OCI-LY7 (cell line): ENCODE results near the gene BPIFB1. TPM values are rescaled to one million over a fixed set of nuclear protein-coding genes. Genes with fewer than 3 reads are reported as not detected.

ENCODE experiments used
- BruUV-seq: library from RNA; stranded (reverse); fragments of 400-500 nt; replicated peaks from 2 replicates; lab custom pipeline; 2021; lab: Mats Ljungman, UMichigan
- CTCF ChIA-PET: fragments of 300-600 bp; sonication (Branson Sonifier 250); formaldehyde crosslinking; loops from one replicate; lab custom pipeline; 2022; ENCODE audit warnings: antibody characterized with exemption; ENCODE audit not compliant: unreplicated experiment; lab: Charles Lee
- POLR2A ChIA-PET: fragments of 300-600 bp; sonication (Branson Sonifier 250); formaldehyde crosslinking; loops from one replicate; lab custom pipeline; 2022; ENCODE audit warnings: antibody characterized with exemption; lab: Charles Lee
- DNase-seq: peaks from one replicate; pipeline ENCODE4 v3.0.0-alpha.2; 2015; ENCODE audit warnings: low spot score
- H2AFZ ChIP-seq: fragments of 200-600 bp; sonication (generic), shearing (Covaris generic); 2 replicates; pipeline ENCODE4 v1.6.1; 2014; ENCODE audit warnings: mild to moderate bottlenecking, antibody characterized with exemption, low read length, moderate library complexity
- H3K27ac ChIP-seq: fragments of 200-600 bp; sonication (generic); 2 replicates; pipeline ENCODE4 v1.5.1; 2014; ENCODE audit warnings: mixed run types, low read depth, mild to moderate bottlenecking, moderate library complexity, low read length, inconsistent platforms; ENCODE audit not compliant: poor library complexity, severe bottlenecking
- H3K36me3 ChIP-seq: fragments of 200-600 bp; sonication (generic); 2 replicates; pipeline ENCODE4 v1.6.1; 2014; ENCODE audit warnings: mild to moderate bottlenecking, antibody characterized with exemption, low read length, moderate library complexity, mixed read lengths; ENCODE audit not compliant: insufficient read depth
- H3K4me1 ChIP-seq: fragments of 200-600 bp; sonication (generic); 2 replicates; pipeline ENCODE4 v1.5.1; 2014; ENCODE audit warnings: mild to moderate bottlenecking, low read length; ENCODE audit not compliant: insufficient read depth, poor library complexity, severe bottlenecking
- H3K4me2 ChIP-seq: fragments of 200-600 bp; sonication (generic); 2 replicates; pipeline ENCODE4 v1.6.1; 2014; ENCODE audit warnings: mild to moderate bottlenecking, low read length
- H3K4me3 ChIP-seq: fragments of 200-600 bp; sonication (generic); 2 replicates; pipeline ENCODE4 v1.5.1; 2014; ENCODE audit warnings: mild to moderate bottlenecking, low read depth, low read length; ENCODE audit not compliant: poor library complexity, severe bottlenecking
- H3K79me2 ChIP-seq: fragments of 200-600 bp; sonication (generic); 2 replicates; pipeline ENCODE4 v1.6.1; 2016; ENCODE audit warnings: low read depth, mild to moderate bottlenecking, low read length, moderate library complexity, mixed read lengths; ENCODE audit not compliant: insufficient read depth
- H3K9me2 ChIP-seq: fragments of 200-600 bp; sonication (generic); 2 replicates; pipeline ENCODE4 v1.6.1; 2016; ENCODE audit warnings: mild to moderate bottlenecking, low read length, mixed read lengths; ENCODE audit not compliant: insufficient read depth
- H3K9me3 ChIP-seq: fragments of 200-600 bp; sonication (generic); 2 replicates; pipeline ENCODE4 v1.6.1; 2014; ENCODE audit warnings: mild to moderate bottlenecking, mixed run types, low read length, mixed read lengths
- H4K20me1 ChIP-seq: fragments of 200-600 bp; sonication (generic); 2 replicates; pipeline ENCODE4 v1.6.1; 2014; ENCODE audit warnings: mild to moderate bottlenecking, antibody characterized with exemption, low read length, moderate library complexity, mixed read lengths; ENCODE audit not compliant: insufficient read depth
- EZH2phosphoT487 ChIP-seq: fragments of 200-600 bp; sonication (generic); IDR thresholded peaks from 2 replicates; pipeline ENCODE4 v1.6.1; 2018; ENCODE audit warnings: low read depth, borderline replicate concordance, mild to moderate bottlenecking, mixed run types, antibody characterized with exemption, low read length, moderate library complexity, mixed read lengths
- intact Hi-C: fragments of 100-400 bp; cut with micrococcal nuclease; formaldehyde crosslinking; loops from one replicate; pipeline ENCODE4 v1.10.0; 2022; ENCODE audit not compliant: unreplicated experiment
- total RNA-seq, 2 experiments: library from RNA; depleted of rRNA in 1 of 2; stranded (reverse); fragments of >200 nt in 1 of 2; shearing (Covaris generic) in 1 of 2; gene quantifications; 2 replicates each; pipeline ENCODE4 v1.2.3, GENCODE V29; 2014 to 2022
- TF ChIP-seq, protein P1 (sequence below): fragments of 200-600 bp; sonication (generic); conservative IDR thresholded peaks from 2 replicates; pipeline ENCODE4 v1.5.1; 2014; ENCODE audit warnings: mild to moderate bottlenecking, antibody characterized with exemption, low read length, moderate library complexity, mixed read lengths

The BPIFB1 gene
- total RNA-seq, 2 experiments from 2014 or later = not detected

DNA sequence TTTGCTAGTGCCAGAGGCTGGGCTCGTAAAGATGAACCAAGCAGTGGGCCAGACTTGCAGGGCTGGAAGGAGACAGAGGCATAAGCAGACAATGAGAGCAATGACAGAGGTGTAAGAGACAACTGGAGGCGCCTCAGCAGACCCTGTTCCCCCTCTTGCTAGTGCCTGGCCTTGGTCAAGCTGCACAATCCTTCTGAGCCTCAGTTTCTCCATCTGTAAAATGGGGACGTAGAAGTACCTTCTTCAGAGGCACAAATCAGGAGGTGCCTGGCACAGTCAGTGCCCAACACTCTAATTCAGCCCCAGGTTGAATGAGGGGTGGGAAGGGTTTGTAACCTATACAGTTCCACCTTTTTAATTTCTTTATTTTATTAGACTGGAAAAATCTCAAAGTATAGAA, 23.2 kb downstream of the BPIFB1 start:
- no peaks in the 10 kb centered on the region for H4K20me1 ChIP-seq
- H3K4me3 ChIP-seq = no peak overlapping the region
- DNase-seq = no peak
- POLR2A ChIA-PET = no interaction called here
- TF ChIP-seq, protein P1, sequence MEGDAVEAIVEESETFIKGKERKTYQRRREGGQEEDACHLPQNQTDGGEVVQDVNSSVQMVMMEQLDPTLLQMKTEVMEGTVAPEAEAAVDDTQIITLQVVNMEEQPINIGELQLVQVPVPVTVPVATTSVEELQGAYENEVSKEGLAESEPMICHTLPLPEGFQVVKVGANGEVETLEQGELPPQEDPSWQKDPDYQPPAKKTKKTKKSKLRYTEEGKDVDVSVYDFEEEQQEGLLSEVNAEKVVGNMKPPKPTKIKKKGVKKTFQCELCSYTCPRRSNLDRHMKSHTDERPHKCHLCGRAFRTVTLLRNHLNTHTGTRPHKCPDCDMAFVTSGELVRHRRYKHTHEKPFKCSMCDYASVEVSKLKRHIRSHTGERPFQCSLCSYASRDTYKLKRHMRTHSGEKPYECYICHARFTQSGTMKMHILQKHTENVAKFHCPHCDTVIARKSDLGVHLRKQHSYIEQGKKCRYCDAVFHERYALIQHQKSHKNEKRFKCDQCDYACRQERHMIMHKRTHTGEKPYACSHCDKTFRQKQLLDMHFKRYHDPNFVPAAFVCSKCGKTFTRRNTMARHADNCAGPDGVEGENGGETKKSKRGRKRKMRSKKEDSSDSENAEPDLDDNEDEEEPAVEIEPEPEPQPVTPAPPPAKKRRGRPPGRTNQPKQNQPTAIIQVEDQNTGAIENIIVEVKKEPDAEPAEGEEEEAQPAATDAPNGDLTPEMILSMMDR = no peak
- TF ChIP-seq EZH2phosphoT487 = no peak
- no peak overlapping the region for H3K4me2 ChIP-seq
- H3K9me3 ChIP-seq = no peaks in the 10 kb centered on the region
- no peaks in the 10 kb centered on the region for H3K4me1 ChIP-seq
- no TSS peak for BruUV-seq
- intact Hi-C loops = no loop called here
- CTCF ChIA-PET = no interaction called here
- no peaks in the 10 kb centered on the region for H3K36me3 ChIP-seq
- no peak overlapping the region for H2AFZ ChIP-seq
- no peak overlapping the region for H3K27ac ChIP-seq
- no peaks in the 10 kb centered on the region for H3K9me2 ChIP-seq
- no peaks in the 10 kb centered on the region for H3K79me2 ChIP-seq

DNA sequence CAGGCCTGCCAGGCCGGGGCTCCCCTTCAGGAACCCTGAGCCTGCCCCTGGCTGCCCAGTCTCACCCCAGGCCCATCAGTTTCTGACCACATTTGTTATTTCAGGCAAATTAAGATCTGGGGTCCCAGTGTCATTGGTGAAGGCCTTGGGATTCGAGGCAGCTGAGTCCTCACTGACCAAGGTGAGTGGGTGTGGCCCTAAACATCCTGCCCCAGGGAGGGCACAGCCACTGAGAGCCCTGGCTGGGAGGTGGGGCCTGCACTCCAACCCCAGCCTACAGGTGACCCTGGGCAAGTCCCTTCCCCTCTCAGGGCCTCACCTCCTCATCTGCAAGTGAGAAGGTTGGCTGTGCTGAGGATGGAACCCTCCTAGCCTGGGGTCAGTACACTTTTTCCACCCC, 23.8 kb downstream of the BPIFB1 start:
- Histone ChIP-seq H3K9me2 (no peaks in the 10 kb centered on the region), H3K79me2 (no peaks in the 10 kb centered on the region), H3K27ac (no peak overlapping the region), H2AFZ (no peak overlapping the region), H3K9me3 (no peaks in the 10 kb centered on the region), H3K4me3 (no peak overlapping the region), H3K4me2 (no peak overlapping the region), H3K4me1 (no peaks in the 10 kb centered on the region), H4K20me1 (no peaks in the 10 kb centered on the region), H3K36me3 (no peaks in the 10 kb centered on the region)
- CTCF ChIA-PET = no interaction called here
- DNase-seq = no peak
- TF ChIP-seq EZH2phosphoT487 = no peak
- TF ChIP-seq, protein P1 = no peak
- intact Hi-C loops = no loop called here
- POLR2A ChIA-PET = no interaction called here
- no TSS peak for BruUV-seq

DNA sequence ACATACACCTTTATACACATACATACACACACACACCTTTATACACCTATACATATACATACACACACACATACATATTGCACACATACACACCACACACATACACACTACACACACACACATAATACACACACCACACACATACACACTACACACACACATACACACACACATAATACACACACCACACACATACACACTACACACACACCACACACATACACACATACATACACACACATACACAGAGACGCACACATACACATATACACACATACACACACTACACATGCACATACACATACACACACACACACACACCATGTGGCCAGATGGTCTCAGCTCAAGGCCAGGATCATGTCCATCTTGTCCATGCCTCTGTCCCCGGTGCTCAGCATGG, 25.7 kb downstream of the BPIFB1 start:
- no peak overlapping the region for H3K4me3 ChIP-seq
- H2AFZ ChIP-seq = no peak overlapping the region
- no TSS peak for BruUV-seq
- ChIA-PET CTCF (no interaction called here), POLR2A (no interaction called here)
- no peaks in the 10 kb centered on the region for H3K9me2 ChIP-seq
- TF ChIP-seq EZH2phosphoT487 = no peak
- TF ChIP-seq, protein P1 = no peak
- no peaks in the 10 kb centered on the region for H3K36me3 ChIP-seq
- no peak for DNase-seq
- no peaks in the 10 kb centered on the region for H4K20me1 ChIP-seq
- no peaks in the 10 kb centered on the region for H3K4me1 ChIP-seq
- H3K4me2 ChIP-seq = no peak overlapping the region
- H3K79me2 ChIP-seq = no peaks in the 10 kb centered on the region
- H3K27ac ChIP-seq = no peak overlapping the region
- H3K9me3 ChIP-seq = no peaks in the 10 kb centered on the region
- intact Hi-C loops = no loop called here
